DMS153 (cell line): ENCODE data around the gene SLC8A1.

Source experiments
- DNase-seq: peaks from one replicate; lab custom pipeline; 2025; lab: John Stamatoyannopoulos, UW

Gene SLC8A1

DNA sequence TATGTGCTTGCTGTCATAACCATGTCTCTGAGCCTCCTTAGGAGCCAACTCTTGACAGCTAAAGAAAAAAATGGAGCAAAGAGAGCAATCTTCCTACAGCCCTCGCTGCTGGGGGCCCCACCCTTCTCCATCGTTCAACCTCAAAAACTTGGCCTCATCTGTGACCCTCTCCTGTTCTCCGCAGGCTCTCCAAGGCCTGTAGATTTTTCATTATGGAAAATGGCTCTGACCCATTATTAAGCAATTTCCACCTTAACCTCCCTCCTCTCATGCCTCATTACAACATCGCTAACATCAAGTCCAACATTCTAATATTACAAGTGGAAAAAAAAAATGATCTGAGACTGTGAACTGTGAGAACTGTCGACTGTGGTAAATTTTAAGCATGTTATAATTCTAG lies 98.7 kb downstream of the SLC8A1 start:
- no peak for DNase-seq

GRCh38 chr2:40352703-40353099 lies 99.2 kb downstream of the SLC8A1 start:
- no peak for DNase-seq

DNA sequence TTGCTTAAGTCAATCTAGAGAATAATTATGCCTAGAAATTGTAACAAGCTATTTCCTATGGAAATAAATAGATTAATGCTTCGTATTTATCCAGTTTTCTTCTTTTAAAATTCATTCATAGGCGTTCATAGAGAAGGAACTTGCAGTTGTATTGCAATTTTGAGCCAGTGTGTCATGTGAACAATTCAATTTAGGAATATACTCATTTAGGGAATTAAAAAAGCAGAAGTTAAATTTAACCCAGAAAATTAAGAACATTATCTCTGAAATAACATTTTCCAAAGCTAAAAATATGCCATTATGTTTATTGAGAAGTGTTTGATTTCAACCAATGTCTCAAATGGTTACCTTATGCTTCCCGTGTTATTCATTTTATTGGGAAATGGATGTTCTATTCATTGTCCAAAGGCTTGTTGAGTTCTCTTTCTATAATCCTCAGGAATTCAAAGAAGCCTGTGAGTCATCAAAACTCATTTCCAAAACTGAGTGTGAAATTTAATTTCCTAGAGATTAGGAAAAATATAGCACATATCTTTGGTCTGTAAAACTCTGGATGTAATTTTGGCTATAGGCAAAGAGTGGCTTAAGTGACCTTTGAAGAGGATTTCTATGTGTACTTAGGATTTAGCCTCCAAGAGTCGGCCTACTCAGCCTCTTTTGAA lies 99.7 kb downstream of the SLC8A1 start:
- no peak for DNase-seq

- no peak for DNase-seq
These were observed 103.2 kb downstream of the SLC8A1 start for GRCh38 chr2:40348665-40349064.

- no peak for DNase-seq
These were observed 103.9 kb downstream of the SLC8A1 start for GRCh38 chr2:40348038-40348437.

- no peak for DNase-seq
These were observed 105.1 kb downstream of the SLC8A1 start for GRCh38 chr2:40346535-40347354.

- no peak for DNase-seq
These were observed 107.5 kb downstream of the SLC8A1 start for GRCh38 chr2:40344364-40344763.

- no peak for DNase-seq
These were observed 108.0 kb downstream of the SLC8A1 start for GRCh38 chr2:40343902-40344301.

GRCh38 chr2:40341198-40341597 lies 110.7 kb downstream of the SLC8A1 start:
- DNase-seq: no peak

- no peak for DNase-seq
These were observed 112.9 kb downstream of the SLC8A1 start for GRCh38 chr2:40339026-40339425.

GRCh38 chr2:40332191-40332826 lies 119.6 kb downstream of the SLC8A1 start:
- no peak for DNase-seq

DNA sequence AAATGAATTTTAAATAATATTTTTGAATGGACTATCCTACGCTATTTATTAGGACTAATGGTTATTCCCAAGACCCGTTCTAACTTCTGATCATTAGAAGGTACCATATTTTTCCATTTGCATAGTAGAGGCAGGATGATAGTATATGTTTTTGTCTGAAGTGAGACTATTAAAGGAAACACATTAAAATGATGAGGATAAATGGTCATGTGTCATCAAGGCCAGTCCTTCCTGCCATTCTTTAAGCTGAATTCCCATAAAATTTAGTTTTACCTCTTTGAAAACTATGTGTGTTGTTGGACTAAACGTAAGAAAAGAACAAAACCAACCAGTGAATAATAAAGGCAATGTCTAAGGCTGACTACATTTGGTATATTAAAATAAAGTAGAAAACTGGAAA lies 121.8 kb downstream of the SLC8A1 start:
- no peak for DNase-seq

DNA sequence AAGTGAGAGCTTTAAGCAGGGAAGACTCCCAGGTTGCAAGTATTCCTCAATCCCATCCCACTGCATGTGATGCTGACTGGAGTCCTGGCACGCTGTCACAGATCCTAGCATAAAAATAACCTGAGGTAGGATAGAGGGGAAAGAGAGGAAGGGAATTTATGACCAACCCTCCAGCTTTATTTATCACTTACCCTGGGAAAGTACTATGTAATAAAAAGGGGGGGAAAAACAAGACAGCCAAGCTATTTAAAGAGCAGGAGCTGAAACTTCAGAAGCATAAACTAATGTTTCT lies 122.2 kb downstream of the SLC8A1 start:
- no peak for DNase-seq

- DNase-seq: no peak
These were observed 126.8 kb downstream of the SLC8A1 start for GRCh38 chr2:40325116-40325515.

DNA sequence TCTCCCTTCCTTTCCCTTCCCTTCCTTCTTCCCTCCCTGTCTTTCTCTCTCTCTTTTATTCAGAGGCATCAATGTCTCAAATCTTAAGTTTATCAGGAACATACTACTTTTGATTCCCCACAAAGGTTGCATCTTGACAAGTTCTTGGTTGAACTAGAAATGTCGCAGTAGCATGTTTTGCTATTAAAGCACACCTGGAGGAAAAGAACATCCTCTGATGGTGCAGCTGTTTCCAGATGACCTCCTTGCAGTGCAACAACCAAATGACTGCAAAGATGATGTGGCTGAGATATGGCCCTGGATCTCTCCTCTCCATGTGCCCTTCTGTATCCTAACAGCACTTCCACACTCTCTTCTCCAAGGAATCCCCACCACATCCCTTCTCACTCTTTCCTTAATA lies 127.2 kb downstream of the SLC8A1 start:
- DNase-seq: no peak

DNA sequence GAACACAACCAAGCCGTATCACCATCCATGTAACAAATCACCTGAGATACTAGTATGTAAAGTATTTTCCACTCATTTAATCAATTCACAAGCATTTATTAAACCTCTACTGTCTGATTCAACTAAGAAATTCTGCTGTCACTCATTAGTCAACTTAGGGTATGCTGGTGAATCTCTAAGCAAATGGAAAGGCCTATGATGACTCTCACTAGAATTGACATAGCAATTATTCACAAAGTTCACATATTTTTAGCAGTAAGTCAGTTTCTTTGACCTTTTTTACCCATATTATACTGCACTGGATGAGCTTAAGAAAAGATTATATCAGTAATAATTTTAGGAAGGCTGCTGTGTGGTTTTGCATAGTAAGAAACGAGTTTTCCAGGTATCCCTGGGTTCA lies 130.1 kb downstream of the SLC8A1 start:
- no peak for DNase-seq

DNA sequence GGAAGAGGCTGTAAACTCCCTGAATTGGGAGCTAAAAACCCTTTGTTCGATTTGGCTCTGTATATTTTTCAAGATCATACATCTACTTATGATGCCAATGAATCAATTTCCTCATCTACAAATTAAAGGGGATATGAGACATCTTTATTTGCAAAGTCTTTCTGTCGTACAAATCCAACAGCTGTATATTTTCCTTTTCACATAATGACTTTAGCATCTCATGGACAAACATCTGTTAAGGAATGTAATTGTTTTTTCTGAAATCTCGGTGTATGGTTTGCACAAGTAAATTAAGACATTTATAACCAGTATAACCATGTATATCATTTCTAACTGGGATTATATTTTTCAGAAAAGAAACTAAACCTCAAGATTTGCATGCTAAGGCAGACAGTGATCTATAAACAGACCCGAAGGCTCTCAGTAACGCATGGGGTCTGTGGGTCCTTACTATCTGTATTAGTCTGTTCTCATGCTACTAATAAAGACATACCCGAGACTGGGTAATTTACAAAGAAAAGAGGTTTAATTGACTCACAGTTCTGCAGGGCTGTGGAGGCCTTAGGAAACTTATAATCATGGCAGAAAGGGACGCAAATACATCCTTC lies 130.8 kb downstream of the SLC8A1 start:
- no peak for DNase-seq

GRCh38 chr2:40318921-40319320 lies 133.0 kb downstream of the SLC8A1 start:
- no peak for DNase-seq

DNA sequence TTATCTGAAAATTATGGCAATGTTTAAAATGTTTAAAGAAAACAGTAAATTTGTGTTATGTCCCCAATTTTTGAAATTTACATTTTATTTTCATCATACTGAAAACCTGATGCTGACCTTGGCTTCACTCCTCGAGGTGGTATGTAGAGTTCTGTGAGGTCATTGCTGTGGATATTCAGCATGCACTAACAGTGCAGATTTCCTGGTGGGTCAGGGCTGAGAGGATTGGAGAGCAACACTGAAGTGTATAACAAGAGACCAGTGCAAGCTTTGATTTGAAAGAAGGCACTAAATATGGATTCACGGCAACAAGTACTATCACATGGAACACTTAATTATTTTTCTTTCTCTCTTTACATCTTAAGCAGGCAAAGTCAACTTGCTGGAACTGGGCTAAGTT lies 134.1 kb downstream of the SLC8A1 start:
- no peak for DNase-seq

DNA sequence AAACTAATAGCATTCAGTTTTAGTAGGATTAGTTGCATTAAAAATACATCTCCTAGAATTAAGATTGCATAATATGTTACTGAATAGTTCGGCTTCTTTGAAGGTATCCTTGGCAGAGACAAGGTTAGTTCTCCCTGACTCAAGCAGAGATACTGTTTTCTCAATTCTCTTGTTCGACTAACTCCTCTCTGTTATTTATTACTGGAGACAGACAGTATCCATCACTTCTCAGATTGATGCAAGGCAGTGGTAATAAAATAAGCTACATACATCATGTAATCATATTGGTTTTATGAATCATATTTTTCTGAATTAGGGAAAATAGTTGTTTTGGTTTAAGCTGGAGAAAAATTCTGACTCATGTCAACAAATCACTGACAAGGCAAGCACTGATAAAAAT lies 134.8 kb downstream of the SLC8A1 start:
- no peak for DNase-seq

DNA sequence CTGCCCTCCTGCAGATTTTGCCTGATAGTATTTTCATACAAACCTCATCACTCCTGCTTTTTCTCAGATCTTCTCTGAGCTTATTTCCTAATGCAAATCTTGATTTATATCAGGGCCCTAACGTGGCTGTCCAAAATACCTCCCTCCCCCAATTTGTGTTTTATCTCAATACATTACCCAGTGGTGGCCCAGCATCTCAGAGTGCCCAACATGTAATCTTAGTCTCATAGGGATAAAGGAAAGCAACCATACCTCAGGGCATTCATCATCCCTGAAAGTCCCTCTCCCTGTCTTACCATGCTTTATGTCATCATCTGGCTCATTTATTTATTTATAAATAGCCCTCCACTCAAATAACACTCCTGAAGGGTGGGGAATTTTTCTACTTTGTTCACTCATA lies 135.3 kb downstream of the SLC8A1 start:
- DNase-seq: no peak

GRCh38 chr2:40315683-40316082 lies 136.2 kb downstream of the SLC8A1 start:
- DNase-seq: no peak

- no peak for DNase-seq
These were observed 140.9 kb downstream of the SLC8A1 start for GRCh38 chr2:40311026-40311425.
